ENCODE results near the gene RUSF1.

DNA sequence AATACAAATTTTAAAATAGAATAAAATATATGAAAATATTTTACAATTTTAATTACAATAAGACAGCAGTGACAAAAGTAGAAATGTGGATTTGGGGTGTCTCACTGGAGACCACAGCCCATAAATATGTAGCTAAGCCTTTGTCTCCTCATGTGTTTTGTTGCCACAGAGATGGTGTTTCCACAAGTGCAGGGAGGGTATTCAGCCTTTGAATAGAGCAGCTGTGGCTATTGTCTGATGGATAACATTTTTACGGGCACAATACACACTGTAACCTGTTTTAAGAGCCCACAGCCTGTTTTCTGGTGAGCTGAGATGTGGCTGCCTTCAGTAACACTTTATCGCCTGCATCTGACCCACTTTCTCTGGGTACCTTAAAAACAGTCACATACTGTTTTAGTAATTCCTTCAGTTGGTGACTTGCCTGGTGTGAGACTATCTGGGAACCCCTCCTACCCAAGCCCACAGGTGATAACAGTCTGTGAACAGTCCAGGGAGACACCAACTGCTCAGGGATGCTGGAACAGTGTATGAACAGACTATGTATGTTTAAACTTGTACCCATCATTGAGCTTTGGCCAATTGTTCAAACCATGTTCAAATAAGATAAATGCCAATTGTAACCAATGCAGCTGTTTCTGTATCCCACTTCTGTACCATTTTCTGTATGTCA is 11.7 kb upstream of the RUSF1 start:
- TF ChIP-seq, protein P1, sequence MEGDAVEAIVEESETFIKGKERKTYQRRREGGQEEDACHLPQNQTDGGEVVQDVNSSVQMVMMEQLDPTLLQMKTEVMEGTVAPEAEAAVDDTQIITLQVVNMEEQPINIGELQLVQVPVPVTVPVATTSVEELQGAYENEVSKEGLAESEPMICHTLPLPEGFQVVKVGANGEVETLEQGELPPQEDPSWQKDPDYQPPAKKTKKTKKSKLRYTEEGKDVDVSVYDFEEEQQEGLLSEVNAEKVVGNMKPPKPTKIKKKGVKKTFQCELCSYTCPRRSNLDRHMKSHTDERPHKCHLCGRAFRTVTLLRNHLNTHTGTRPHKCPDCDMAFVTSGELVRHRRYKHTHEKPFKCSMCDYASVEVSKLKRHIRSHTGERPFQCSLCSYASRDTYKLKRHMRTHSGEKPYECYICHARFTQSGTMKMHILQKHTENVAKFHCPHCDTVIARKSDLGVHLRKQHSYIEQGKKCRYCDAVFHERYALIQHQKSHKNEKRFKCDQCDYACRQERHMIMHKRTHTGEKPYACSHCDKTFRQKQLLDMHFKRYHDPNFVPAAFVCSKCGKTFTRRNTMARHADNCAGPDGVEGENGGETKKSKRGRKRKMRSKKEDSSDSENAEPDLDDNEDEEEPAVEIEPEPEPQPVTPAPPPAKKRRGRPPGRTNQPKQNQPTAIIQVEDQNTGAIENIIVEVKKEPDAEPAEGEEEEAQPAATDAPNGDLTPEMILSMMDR (optimal IDR thresholded peaks at IDR 0.05 in 1 of 3, IDR thresholded peaks at IDR 0.05 in 1 of 3, conservative IDR thresholded peaks at IDR 0.05 in 1 of 3; ENCODE audit: extremely low read depth in 1 of 3, insufficient read depth in 2 of 3, low read length in 3 of 3) = no peak
- TF ChIP-seq EZH2 (IDR thresholded peaks at IDR 0.05; ENCODE audit: low read length) = no peak
